T-helper 1 cell (primary cell): ENCODE data around the gene CNGA1.
"Not testable (repeated sequence)": the region's sequence is repeated elsewhere in the genome, so short reads cannot be mapped to it uniquely, and the experiment has no call there.

Source experiments
- DNase-seq, 5 donors: peaks; one replicate each; pipeline ENCODE4 v3.0.0-alpha.2; 2012 to 2020

CNGA1 gene

GRCh38 chr4:48030470-48030869, 14.0 kb upstream of the CNGA1 start:
- DNase-seq: no peak

GRCh38 chr4:48028696-48029095, 12.2 kb upstream of the CNGA1 start:
- DNase-seq: no peak

- no peak for DNase-seq
Observed at GRCh38 chr4:48027653-48028052, 11.2 kb upstream of the CNGA1 start.

- DNase-seq: no peak
Observed at GRCh38 chr4:48025005-48025404, 8.5 kb upstream of the CNGA1 start.

- no peak for DNase-seq
Observed at GRCh38 chr4:48024522-48024921, 8.0 kb upstream of the CNGA1 start.

- no peak for DNase-seq
Observed at GRCh38 chr4:48022192-48022799, 5.8 kb upstream of the CNGA1 start.

GRCh38 chr4:48021100-48021499, 4.6 kb upstream of the CNGA1 start:
- DNase-seq: no peak

GRCh38 chr4:48018112-48018511, 1.6 kb upstream of the CNGA1 start:
- no peak for DNase-seq

- DNase-seq: peak in 2 of 5 donors; percentile 4 to 14
Observed at GRCh38 chr4:48017108-48017571, 659 bp upstream of the CNGA1 start.

GRCh38 chr4:48015678-48016077, 803 bp downstream of the CNGA1 start:
- no peak for DNase-seq

- DNase-seq: no peak
Observed at GRCh38 chr4:48015216-48015615, 1.3 kb downstream of the CNGA1 start.

GRCh38 chr4:48012824-48013223, 3.7 kb downstream of the CNGA1 start:
- DNase-seq: no peak

GRCh38 chr4:48011722-48012121, 4.8 kb downstream of the CNGA1 start:
- no peak for DNase-seq

GRCh38 chr4:48010906-48011305, 5.6 kb downstream of the CNGA1 start:
- not testable (repeated sequence) for DNase-seq

GRCh38 chr4:48008021-48008596, 8.4 kb downstream of the CNGA1 start:
- no peak for DNase-seq

- DNase-seq: no peak
Observed at GRCh38 chr4:48005781-48006180, 10.7 kb downstream of the CNGA1 start.

- not testable (repeated sequence) for DNase-seq
Observed at GRCh38 chr4:48003568-48003967, 12.9 kb downstream of the CNGA1 start.

- no peak for DNase-seq
Observed at GRCh38 chr4:48002267-48002666, 14.2 kb downstream of the CNGA1 start.

GRCh38 chr4:47996021-47996420, 20.5 kb downstream of the CNGA1 start:
- DNase-seq: no peak

- DNase-seq: not testable (repeated sequence)
Observed at GRCh38 chr4:47992475-47992874, 24.0 kb downstream of the CNGA1 start.

- no peak for DNase-seq
Observed at GRCh38 chr4:47990145-47990544, 26.3 kb downstream of the CNGA1 start.

- DNase-seq: no peak
Observed at GRCh38 chr4:47974566-47974965, 41.9 kb downstream of the CNGA1 start.

GRCh38 chr4:47972721-47973120, 43.8 kb downstream of the CNGA1 start:
- no peak for DNase-seq

GRCh38 chr4:47972181-47972580, 44.3 kb downstream of the CNGA1 start:
- no peak for DNase-seq

- DNase-seq: no peak
Observed at GRCh38 chr4:47968847-47969246, 47.6 kb downstream of the CNGA1 start.
